ENCODE results near the gene SNRPA1.

The SNRPA1 gene

GRCh38 chr15:101328001-101328400 is 33.0 kb upstream of the SNRPA1 start:
- no peak for TF ChIP-seq CTCF (IDR thresholded peaks at IDR 0.05)

GRCh38 chr15:101327147-101327740 is 32.2 kb upstream of the SNRPA1 start:
- no peak for TF ChIP-seq CTCF (IDR thresholded peaks at IDR 0.05)

GRCh38 chr15:101326462-101327146 is 31.6 kb upstream of the SNRPA1 start:
- TF ChIP-seq CTCF (IDR thresholded peaks at IDR 0.05), result no peak

GRCh38 chr15:101326026-101326315 is 30.9 kb upstream of the SNRPA1 start:
- no peak for TF ChIP-seq CTCF (IDR thresholded peaks at IDR 0.05)

GRCh38 chr15:101325263-101326025 is 30.4 kb upstream of the SNRPA1 start:
- no peak for TF ChIP-seq CTCF (IDR thresholded peaks at IDR 0.05)

- no peak for TF ChIP-seq CTCF (IDR thresholded peaks at IDR 0.05)
Measured at GRCh38 chr15:101324524-101325177, 29.6 kb upstream of the SNRPA1 start.

- TF ChIP-seq CTCF (IDR thresholded peaks at IDR 0.05), result no peak
Measured at GRCh38 chr15:101323793-101324523, 28.9 kb upstream of the SNRPA1 start.

All from LNCAP (cell line).